ENCODE data around the gene OPN5.

DNA sequence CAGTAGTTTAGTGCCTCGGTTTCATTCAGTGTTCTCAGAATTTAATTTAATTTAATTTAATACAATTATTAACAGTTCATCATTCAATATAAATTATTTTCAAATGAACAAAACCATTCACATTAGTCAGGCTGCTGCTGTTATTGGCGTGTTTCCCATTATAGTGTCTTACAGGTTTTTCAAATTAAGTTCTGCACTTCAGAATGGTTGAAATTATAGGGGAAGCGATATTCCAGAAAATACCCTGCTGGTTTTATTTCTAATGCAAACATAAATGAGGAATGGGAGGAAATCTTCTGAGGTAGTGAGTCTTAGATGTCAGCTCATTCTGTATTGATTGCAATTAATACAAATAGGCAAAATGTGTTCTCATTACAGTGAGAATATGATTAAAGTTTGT lies 37.6 kb downstream of the OPN5 start:
- TF ChIP-seq, protein P1, sequence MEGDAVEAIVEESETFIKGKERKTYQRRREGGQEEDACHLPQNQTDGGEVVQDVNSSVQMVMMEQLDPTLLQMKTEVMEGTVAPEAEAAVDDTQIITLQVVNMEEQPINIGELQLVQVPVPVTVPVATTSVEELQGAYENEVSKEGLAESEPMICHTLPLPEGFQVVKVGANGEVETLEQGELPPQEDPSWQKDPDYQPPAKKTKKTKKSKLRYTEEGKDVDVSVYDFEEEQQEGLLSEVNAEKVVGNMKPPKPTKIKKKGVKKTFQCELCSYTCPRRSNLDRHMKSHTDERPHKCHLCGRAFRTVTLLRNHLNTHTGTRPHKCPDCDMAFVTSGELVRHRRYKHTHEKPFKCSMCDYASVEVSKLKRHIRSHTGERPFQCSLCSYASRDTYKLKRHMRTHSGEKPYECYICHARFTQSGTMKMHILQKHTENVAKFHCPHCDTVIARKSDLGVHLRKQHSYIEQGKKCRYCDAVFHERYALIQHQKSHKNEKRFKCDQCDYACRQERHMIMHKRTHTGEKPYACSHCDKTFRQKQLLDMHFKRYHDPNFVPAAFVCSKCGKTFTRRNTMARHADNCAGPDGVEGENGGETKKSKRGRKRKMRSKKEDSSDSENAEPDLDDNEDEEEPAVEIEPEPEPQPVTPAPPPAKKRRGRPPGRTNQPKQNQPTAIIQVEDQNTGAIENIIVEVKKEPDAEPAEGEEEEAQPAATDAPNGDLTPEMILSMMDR (IDR thresholded peaks at IDR 0.05): no peak
- TF ChIP-seq POLR2A (IDR thresholded peaks at IDR 0.05; ENCODE audit: low read depth) (no peak), EP300 (IDR thresholded peaks at IDR 0.05) (no peak)

All from esophagus muscularis mucosa (tissue), 4 donors.